Transverse colon (tissue), 4 donors: ENCODE data around the gene PRDM11.

ENCODE experiments used
- CTCF ChIP-seq, 5 experiments: fragments of 200-600 bp in 3 of 5; fragments of 450-650 bp in 2 of 5; sonication (generic) in 3 of 5; IDR thresholded peaks; 1 replicate in 2 of 5; 2 replicates in 3 of 5; pipeline ENCODE4 v1.5.1; 2016 to 2017; ENCODE audit warnings: antibody characterized with exemption in 5 of 5, inconsistent platforms in 3 of 5, mild to moderate bottlenecking in 2 of 5, moderate library complexity in 1 of 5
- EP300 ChIP-seq: sonication (generic); formaldehyde crosslinking; IDR thresholded peaks from one replicate; pipeline ENCODE4 v1.6.1; 2017; ENCODE audit warnings: antibody characterized with exemption, low read depth
- POLR2A ChIP-seq: fragments of 450-650 bp; IDR thresholded peaks from one replicate; pipeline ENCODE4 v1.6.1; 2016; ENCODE audit warnings: antibody characterized with exemption, mild to moderate bottlenecking, moderate library complexity
- POLR2AphosphoS5 ChIP-seq, 3 donors: sonication (generic); formaldehyde crosslinking; IDR thresholded peaks; one replicate each; pipeline ENCODE4 v1.6.1; 2016; ENCODE audit warnings: antibody characterized with exemption in 3 of 3

DNA sequence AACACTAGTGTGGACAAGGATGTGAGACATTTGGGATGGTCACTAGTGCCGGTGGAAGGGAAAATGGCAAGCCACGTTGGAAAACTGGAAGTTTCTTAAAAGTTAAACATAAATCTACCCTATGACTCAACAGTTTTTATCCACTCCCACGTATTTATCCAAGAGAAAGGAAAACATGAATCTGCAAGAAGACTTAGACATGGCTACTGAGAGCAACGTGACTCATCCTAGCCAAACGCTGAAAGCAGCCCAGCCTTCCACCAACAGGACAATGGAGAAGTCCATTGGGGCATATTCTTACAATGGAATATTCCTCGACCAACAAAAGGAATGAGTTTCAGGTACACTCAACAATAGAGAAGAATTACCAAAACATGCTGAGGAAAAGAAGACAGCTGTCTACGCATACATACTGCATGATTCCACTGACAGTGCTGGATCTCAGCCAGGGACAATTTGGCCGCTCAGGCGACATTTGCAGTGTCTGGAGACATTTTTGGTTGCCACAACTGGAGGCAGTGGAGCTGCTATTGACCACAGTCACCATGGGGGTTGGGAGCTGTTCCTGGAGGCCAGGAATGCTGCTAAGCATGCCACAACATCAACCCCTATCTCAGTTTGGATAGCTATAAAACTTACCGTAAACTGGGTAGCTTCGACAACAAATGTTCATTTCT, 118.5 kb downstream of the PRDM11 start:
- TF ChIP-seq POLR2A: no peak
- no peak for TF ChIP-seq CTCF (IDR thresholded peaks at IDR 0.05)
- TF ChIP-seq EP300: no peak
- no peak for TF ChIP-seq POLR2AphosphoS5 (IDR thresholded peaks at IDR 0.05)
